GM12878 (cell line): Measurements from ENCODE around the gene PIGB. TPM values are rescaled to one million over a fixed set of nuclear protein-coding genes. Genes with fewer than 3 reads are reported as not detected.

ENCODE experiments used
- ATAC-seq: fragments of 200-7000 bp; cut with Tn5 transposase; 3 replicates; pipeline ENCODE4 v1.9.1; 2020; ENCODE audit warnings: mild to moderate bottlenecking, moderate library complexity
- BruUV-seq: library from RNA; stranded (reverse); fragments of 400-500 nt; replicated peaks from 2 replicates; lab custom pipeline; 2021; lab: Mats Ljungman, UMichigan
- CTCF ChIA-PET: fragments of 300-600 bp; sonication (Branson Sonifier 250); formaldehyde crosslinking; extraction: SDS; loops from one replicate; lab custom pipeline; 2021; ENCODE audit warnings: inconsistent platforms; lab: Yijun Ruan, JAX
- POLR2A ChIA-PET: fragments of 350-600 bp; formaldehyde crosslinking; extraction: SDS; loops from one replicate; lab custom pipeline; 2021; ENCODE audit warnings: inconsistent platforms; lab: Charles Lee
- RAD21 ChIA-PET: fragments of 300-600 bp; sonication (Branson Sonifier 250); formaldehyde crosslinking; loops from one replicate; lab custom pipeline; 2023; ENCODE audit warnings: antibody characterized with exemption; ENCODE audit not compliant: unreplicated experiment; lab: Charles Lee
- SMC1A ChIA-PET: fragments of 300-600 bp; sonication (Branson Sonifier 250); formaldehyde crosslinking; loops from one replicate; lab custom pipeline; 2023; ENCODE audit not compliant: unreplicated experiment, uncharacterized antibody; lab: Charles Lee
- DNase-seq: peaks from one replicate; pipeline ENCODE4 v3.0.0-alpha.2; 2011; ENCODE audit warnings: low read depth, low spot score
- FAIRE-seq: peaks from 3 replicates; lab custom pipeline; 2011; peaks lifted over from hg19 to GRCh38; lab: Jason Lieb, UNC
- H2AFZ ChIP-seq: 2 replicates; pipeline ENCODE4 v1.6.0; 2011; ENCODE audit warnings: low read depth, low read length, control low read depth; ENCODE audit not compliant: control insufficient read depth
- H3K27ac ChIP-seq: 2 replicates; pipeline ENCODE4 v1.5.1; 2011; ENCODE audit warnings: control low read depth; ENCODE audit not compliant: control insufficient read depth, insufficient read depth
- H3K27me3 ChIP-seq, 2 experiments: replicated peaks in 1 of 2; 2 replicates each; pipeline versions ENCODE4 v1.6.0 to v1.6.1; 2011; ENCODE audit warnings: low read length in 1 of 2; ENCODE audit not compliant: control insufficient read depth in 2 of 2, insufficient read depth in 2 of 2
- H3K36me3 ChIP-seq, 2 experiments: 2 replicates each; pipeline ENCODE4 v1.5.1; 2011; ENCODE audit warnings: low read length in 1 of 2; ENCODE audit not compliant: control insufficient read depth in 2 of 2, insufficient read depth in 2 of 2
- H3K4me1 ChIP-seq: 2 replicates; pipeline ENCODE4 v1.6.1; 2011; ENCODE audit warnings: mild to moderate bottlenecking, low read length, moderate library complexity, mixed read lengths; ENCODE audit not compliant: control insufficient read depth, insufficient read depth
- H3K4me2 ChIP-seq: 2 replicates; pipeline ENCODE4 v1.6.0; 2011; ENCODE audit warnings: control low read depth; ENCODE audit not compliant: control insufficient read depth, insufficient read depth
- H3K4me3 ChIP-seq: fragments of 200-600 bp; sonication (generic); 2 replicates; pipeline ENCODE4 v1.5.1; 2016
- H3K79me2 ChIP-seq: 2 replicates; pipeline ENCODE4 v1.6.0; 2011; ENCODE audit warnings: low read length; ENCODE audit not compliant: control insufficient read depth, insufficient read depth
- H3K9ac ChIP-seq: 2 replicates; pipeline ENCODE4 v1.8.0; 2011; ENCODE audit warnings: low read length, control low read depth, mixed read lengths; ENCODE audit not compliant: control insufficient read depth, insufficient read depth
- H3K9me3 ChIP-seq: replicated peaks from 3 replicates; pipeline ENCODE4 v1.5.1; 2011; ENCODE audit warnings: mild to moderate bottlenecking, low read length; ENCODE audit not compliant: control insufficient read depth, insufficient read depth
- H4K20me1 ChIP-seq: 2 replicates; pipeline ENCODE4 v1.6.0; 2011; ENCODE audit not compliant: control insufficient read depth, insufficient read depth
- CEBPB ChIP-seq, 2 experiments: fragments of 150-350 bp in 1 of 2; IDR thresholded peaks; 2 replicates each; pipeline ENCODE4 v1.6.1; 2012 to 2014; ENCODE audit warnings: low read depth in 2 of 2, low read length in 2 of 2, borderline replicate concordance in 1 of 2, inconsistent platforms in 1 of 2
- GABPA ChIP-seq: IDR thresholded peaks from 2 replicates; pipeline ENCODE4 v1.6.1; 2014; ENCODE audit warnings: antibody characterized with exemption, low read depth, mild to moderate bottlenecking, inconsistent platforms
- SMAD1 ChIP-seq: fragments of 450-650 bp; IDR thresholded peaks from 2 replicates; pipeline ENCODE4 v1.6.1; 2018; ENCODE audit warnings: mild to moderate bottlenecking, low read depth; ENCODE audit not compliant: partially characterized antibody
- SMC3 ChIP-seq: IDR thresholded peaks from 2 replicates; pipeline ENCODE4 v1.6.1; 2011; ENCODE audit warnings: low read length, improper control_type of control experiment, borderline replicate concordance
- SPI1 ChIP-seq: IDR thresholded peaks from 2 replicates; pipeline ENCODE4 v1.6.1; 2011; ENCODE audit warnings: low read depth, mild to moderate bottlenecking, low read length, moderate library complexity, borderline replicate concordance; ENCODE audit not compliant: insufficient read depth
- ZZZ3 ChIP-seq: IDR thresholded peaks from 2 replicates; pipeline ENCODE4 v1.6.1; 2011; ENCODE audit warnings: low read depth; ENCODE audit not compliant: control insufficient read depth, insufficient read length
- in situ Hi-C: fragments of 300-500 bp; cut with MboI; formaldehyde crosslinking; loops from 9 replicates; pipeline ENCODE4 v1.14.3; 2018; ENCODE audit warnings: mixed read lengths
- intact Hi-C: fragments of 100-400 bp; cut with micrococcal nuclease; formaldehyde crosslinking; loops from one replicate; pipeline ENCODE4 v1.14.2; 2022; ENCODE audit not compliant: unreplicated experiment
- polyA plus RNA-seq, 11 experiments: library from polyadenylated mRNA; depleted of rRNA in 4 of 11; unstranded in 6 of 11; stranded (reverse) in 5 of 11; fragments of >200 nt; fragmentation: Nextera tagmentation in 4 of 11; fragmentation: Illumina TruSeq in 1 of 11; extraction: Ambion mirVana in 4 of 11; extraction: Trizol in 1 of 11; gene quantifications; 1 replicate in 1 of 11; 2 replicates in 10 of 11; pipeline versions ENCODE4 v1.2.1 to v1.2.3, GENCODE V29; 2011 to 2016; ENCODE audit warnings: inconsistent platforms in 2 of 11, missing spikeins in 2 of 11, low read depth in 1 of 11
- total RNA-seq, 4 experiments: library from RNA; depleted of rRNA in 3 of 4; stranded (reverse); fragments of >200 nt in 3 of 4; fragmentation: Illumina TruSeq in 1 of 4; extraction: Trizol in 1 of 4; gene quantifications; 2 replicates each; pipeline versions ENCODE4 v1.2.1 to v1.2.3, GENCODE V29; 2013 to 2021
- TF ChIP-seq, protein P1 (sequence below): IDR thresholded peaks from 2 replicates; pipeline ENCODE4 v1.6.1; 2011; ENCODE audit warnings: mild to moderate bottlenecking, low read depth, low read length, moderate library complexity; ENCODE audit not compliant: insufficient replicate concordance
- TF ChIP-seq, protein P2 (sequence below): fragments of 450-650 bp; IDR thresholded peaks from 2 replicates; pipeline ENCODE4 v1.6.1; 2017; ENCODE audit warnings: antibody characterized with exemption, mild to moderate bottlenecking, moderate library complexity
- TF ChIP-seq, protein P3 (sequence below): fragments of 150-350 bp; IDR thresholded peaks from 2 replicates; pipeline ENCODE4 v1.6.1; 2014; ENCODE audit warnings: mild to moderate bottlenecking, low read depth, low read length
- TF ChIP-seq, protein P4 (sequence below): fragments of 150-350 bp; IDR thresholded peaks from 2 replicates; pipeline ENCODE4 v1.6.1; 2016; ENCODE audit warnings: low read depth, low read length

The PIGB gene
- total and polyA plus RNA-seq, 10 of the 15 experiments (the other 5 are each of a cell fraction or from before 2014, with no cell fraction given): 17.9 to 46.0 (median 25.2) TPM

DNA sequence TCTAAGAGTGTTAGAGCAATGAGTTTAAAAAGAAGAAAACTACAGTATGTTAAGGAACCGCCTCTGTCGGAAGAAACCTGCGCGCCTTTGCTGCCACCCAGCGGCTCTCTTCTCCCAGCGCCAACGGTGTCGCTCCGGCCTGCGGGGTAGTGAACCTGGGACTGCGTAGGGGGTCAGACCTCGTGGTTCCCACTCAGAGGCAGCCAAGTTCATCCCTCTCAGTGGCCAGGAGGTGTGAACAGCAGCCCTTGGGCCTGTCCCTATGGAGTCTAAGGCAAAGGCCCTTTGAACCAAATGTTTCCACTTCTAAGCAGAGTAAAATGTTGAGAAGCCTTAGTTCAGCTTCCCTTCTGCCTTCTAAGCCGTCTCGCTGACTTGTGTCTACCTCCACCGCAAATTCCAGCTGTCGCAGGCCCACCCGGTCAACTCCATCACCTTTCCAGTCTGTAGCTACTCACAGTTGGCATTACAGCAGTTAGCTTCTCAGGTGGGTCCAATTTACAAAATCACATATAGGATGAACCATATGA is 28.4 kb upstream of the PIGB start (continued):
- TF ChIP-seq, protein P1, sequence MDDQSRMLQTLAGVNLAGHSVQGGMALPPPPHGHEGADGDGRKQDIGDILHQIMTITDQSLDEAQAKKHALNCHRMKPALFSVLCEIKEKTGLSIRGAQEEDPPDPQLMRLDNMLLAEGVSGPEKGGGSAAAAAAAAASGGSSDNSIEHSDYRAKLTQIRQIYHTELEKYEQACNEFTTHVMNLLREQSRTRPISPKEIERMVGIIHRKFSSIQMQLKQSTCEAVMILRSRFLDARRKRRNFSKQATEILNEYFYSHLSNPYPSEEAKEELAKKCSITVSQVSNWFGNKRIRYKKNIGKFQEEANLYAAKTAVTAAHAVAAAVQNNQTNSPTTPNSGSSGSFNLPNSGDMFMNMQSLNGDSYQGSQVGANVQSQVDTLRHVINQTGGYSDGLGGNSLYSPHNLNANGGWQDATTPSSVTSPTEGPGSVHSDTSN: no peak
- TF ChIP-seq ZZZ3: no peak

- no peak for DNase-seq
- intact Hi-C loops (no loop called here), in situ Hi-C loops (no loop called here)
- H2AFZ ChIP-seq: no peak overlapping the region
- no peak overlapping the region for H3K4me2 ChIP-seq
- ChIA-PET SMC1A (no interaction called here), POLR2A (no interaction called here), RAD21 (interaction anchor here (0.7 to 0.9 kb wide), 2 partner anchors 40 to 137 kb away, joined by 3 to 4 read pairs; no protein-coding TSS in a partner anchor), CTCF (interaction anchor here (0.6 to 1.8 kb wide), 3 partner anchors 90 to 142 kb away, joined by 3 to 7 read pairs (median 3); no protein-coding TSS in a partner anchor)
- no peak overlapping the region for H3K9ac ChIP-seq
- H3K79me2 ChIP-seq: no peaks in the 10 kb centered on the region
- no peaks in the 10 kb centered on the region for H3K27me3 ChIP-seq
- FAIRE-seq: no peak
- ATAC-seq: no peak
- H3K27ac ChIP-seq: no peak overlapping the region
- no peaks in the 10 kb centered on the region for H3K36me3 ChIP-seq
- no peaks in the 10 kb centered on the region for H3K9me3 ChIP-seq
- BruUV-seq: no TSS peak
- TF ChIP-seq SMC3: no peak
- TF ChIP-seq GABPA: no peak
- TF ChIP-seq, protein P2, sequence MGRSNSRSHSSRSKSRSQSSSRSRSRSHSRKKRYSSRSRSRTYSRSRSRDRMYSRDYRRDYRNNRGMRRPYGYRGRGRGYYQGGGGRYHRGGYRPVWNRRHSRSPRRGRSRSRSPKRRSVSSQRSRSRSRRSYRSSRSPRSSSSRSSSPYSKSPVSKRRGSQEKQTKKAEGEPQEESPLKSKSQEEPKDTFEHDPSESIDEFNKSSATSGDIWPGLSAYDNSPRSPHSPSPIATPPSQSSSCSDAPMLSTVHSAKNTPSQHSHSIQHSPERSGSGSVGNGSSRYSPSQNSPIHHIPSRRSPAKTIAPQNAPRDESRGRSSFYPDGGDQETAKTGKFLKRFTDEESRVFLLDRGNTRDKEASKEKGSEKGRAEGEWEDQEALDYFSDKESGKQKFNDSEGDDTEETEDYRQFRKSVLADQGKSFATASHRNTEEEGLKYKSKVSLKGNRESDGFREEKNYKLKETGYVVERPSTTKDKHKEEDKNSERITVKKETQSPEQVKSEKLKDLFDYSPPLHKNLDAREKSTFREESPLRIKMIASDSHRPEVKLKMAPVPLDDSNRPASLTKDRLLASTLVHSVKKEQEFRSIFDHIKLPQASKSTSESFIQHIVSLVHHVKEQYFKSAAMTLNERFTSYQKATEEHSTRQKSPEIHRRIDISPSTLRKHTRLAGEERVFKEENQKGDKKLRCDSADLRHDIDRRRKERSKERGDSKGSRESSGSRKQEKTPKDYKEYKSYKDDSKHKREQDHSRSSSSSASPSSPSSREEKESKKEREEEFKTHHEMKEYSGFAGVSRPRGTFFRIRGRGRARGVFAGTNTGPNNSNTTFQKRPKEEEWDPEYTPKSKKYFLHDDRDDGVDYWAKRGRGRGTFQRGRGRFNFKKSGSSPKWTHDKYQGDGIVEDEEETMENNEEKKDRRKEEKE: no peak
- no peak for TF ChIP-seq SPI1
- no peak for TF ChIP-seq SMAD1
- TF ChIP-seq, protein P3, sequence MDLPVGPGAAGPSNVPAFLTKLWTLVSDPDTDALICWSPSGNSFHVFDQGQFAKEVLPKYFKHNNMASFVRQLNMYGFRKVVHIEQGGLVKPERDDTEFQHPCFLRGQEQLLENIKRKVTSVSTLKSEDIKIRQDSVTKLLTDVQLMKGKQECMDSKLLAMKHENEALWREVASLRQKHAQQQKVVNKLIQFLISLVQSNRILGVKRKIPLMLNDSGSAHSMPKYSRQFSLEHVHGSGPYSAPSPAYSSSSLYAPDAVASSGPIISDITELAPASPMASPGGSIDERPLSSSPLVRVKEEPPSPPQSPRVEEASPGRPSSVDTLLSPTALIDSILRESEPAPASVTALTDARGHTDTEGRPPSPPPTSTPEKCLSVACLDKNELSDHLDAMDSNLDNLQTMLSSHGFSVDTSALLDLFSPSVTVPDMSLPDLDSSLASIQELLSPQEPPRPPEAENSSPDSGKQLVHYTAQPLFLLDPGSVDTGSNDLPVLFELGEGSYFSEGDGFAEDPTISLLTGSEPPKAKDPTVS: no peak
- TF ChIP-seq ZZZ3: no peak
- TF ChIP-seq, protein P4, sequence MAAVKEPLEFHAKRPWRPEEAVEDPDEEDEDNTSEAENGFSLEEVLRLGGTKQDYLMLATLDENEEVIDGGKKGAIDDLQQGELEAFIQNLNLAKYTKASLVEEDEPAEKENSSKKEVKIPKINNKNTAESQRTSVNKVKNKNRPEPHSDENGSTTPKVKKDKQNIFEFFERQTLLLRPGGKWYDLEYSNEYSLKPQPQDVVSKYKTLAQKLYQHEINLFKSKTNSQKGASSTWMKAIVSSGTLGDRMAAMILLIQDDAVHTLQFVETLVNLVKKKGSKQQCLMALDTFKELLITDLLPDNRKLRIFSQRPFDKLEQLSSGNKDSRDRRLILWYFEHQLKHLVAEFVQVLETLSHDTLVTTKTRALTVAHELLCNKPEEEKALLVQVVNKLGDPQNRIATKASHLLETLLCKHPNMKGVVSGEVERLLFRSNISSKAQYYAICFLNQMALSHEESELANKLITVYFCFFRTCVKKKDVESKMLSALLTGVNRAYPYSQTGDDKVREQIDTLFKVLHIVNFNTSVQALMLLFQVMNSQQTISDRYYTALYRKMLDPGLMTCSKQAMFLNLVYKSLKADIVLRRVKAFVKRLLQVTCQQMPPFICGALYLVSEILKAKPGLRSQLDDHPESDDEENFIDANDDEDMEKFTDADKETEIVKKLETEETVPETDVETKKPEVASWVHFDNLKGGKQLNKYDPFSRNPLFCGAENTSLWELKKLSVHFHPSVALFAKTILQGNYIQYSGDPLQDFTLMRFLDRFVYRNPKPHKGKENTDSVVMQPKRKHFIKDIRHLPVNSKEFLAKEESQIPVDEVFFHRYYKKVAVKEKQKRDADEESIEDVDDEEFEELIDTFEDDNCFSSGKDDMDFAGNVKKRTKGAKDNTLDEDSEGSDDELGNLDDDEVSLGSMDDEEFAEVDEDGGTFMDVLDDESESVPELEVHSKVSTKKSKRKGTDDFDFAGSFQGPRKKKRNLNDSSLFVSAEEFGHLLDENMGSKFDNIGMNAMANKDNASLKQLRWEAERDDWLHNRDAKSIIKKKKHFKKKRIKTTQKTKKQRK: no peak
- no peak for TF ChIP-seq CEBPB (IDR thresholded peaks at IDR 0.05; ENCODE audit: borderline replicate concordance in 1 of 2, low read depth in 2 of 2, low read length in 2 of 2)
- H3K4me3 ChIP-seq: no peak overlapping the region
- no peaks in the 10 kb centered on the region for H4K20me1 ChIP-seq
- no peaks in the 10 kb centered on the region for H3K4me1 ChIP-seq
Measured at GRCh38 chr15:55297315-55297714, 21.7 kb upstream of the PIGB start.
